ENCODE results near the gene KCNN2. TPM values are rescaled to one million over a fixed set of nuclear protein-coding genes. Genes with fewer than 3 reads are reported as not detected.

Gene KCNN2
- total RNA-seq, 2 experiments from 2014 or later: not detected

DNA sequence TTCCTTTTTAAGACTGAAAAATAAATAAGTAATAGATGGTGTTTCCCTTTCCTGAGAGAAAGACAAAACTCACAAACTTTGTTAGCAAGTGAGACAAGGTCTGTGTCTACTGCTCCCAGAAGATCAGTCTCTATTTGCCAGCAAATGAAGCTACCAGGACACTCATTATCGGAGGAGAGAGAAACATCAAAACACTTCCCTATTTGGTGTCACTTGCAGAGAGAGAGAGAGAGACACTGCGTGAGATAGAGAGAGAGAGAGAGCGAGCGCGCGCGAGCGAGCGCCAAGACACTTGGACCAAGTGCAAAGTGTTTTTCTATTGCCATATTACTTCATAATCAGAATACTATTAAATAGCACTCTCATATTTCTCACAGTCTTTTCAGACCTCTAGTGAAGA is 142.7 kb downstream of the KCNN2 start:
- Histone ChIP-seq H3K36me3 (ENCODE audit: insufficient read depth, low read length) (no peaks in the 10 kb centered on the region), H3K9me3 (ENCODE audit: control insufficient read depth in 1 of 2, insufficient read depth in 1 of 2, low read length in 2 of 2) (peaks cover 0 to 5% of the 10 kb centered on the region in 2 experiments), H3K4me3 (ENCODE audit: low read length) (no peak overlapping the region), H3K4me1 (ENCODE audit: insufficient read depth, low read length) (no peaks in the 10 kb centered on the region), H3K27ac (ENCODE audit: low read depth in 1 of 2, low read length in 2 of 2) (no peak overlapping the region), H3K27me3 (ENCODE audit: control insufficient read depth in 1 of 2, insufficient read depth in 2 of 2, low read length in 2 of 2) (no peaks in the 10 kb centered on the region)
- H3K36me3 Mint-ChIP-seq (ENCODE audit: low read depth): no peaks in the 10 kb centered on the region
- no peaks in the 10 kb centered on the region for H3K9me3 Mint-ChIP-seq
- H3K4me3 Mint-ChIP-seq: no peak overlapping the region
- ATAC-seq (ENCODE audit: poor library complexity): no peak
- H3K4me1 Mint-ChIP-seq (ENCODE audit: low read depth): no peaks in the 10 kb centered on the region
- no peak for TF ChIP-seq CTCF (IDR thresholded peaks at IDR 0.05)
- H3K27ac Mint-ChIP-seq: no peak overlapping the region
- H3K27me3 Mint-ChIP-seq: no peaks in the 10 kb centered on the region
- ChIA-PET CTCF (no interaction called here), POLR2A (no interaction called here)
- intact Hi-C loops (cut with DNase I, micrococcal nuclease): no loop called here
- DNase-seq: no peak

GRCh38 chr5:114524221-114524620 is 162.4 kb downstream of the KCNN2 start:
- no peak overlapping the region for H3K4me3 ChIP-seq (ENCODE audit: low read length)
- H3K9me3 Mint-ChIP-seq: peaks cover 4% of the 10 kb centered on the region
- no peaks in the 10 kb centered on the region for H3K36me3 Mint-ChIP-seq (ENCODE audit: low read depth)
- H3K27me3 ChIP-seq (ENCODE audit: control insufficient read depth in 1 of 2, insufficient read depth in 2 of 2, low read length in 2 of 2): no peaks in the 10 kb centered on the region
- ATAC-seq (ENCODE audit: poor library complexity) (no peak), DNase-seq (no peak)
- H3K4me1 ChIP-seq (ENCODE audit: insufficient read depth, low read length): no peaks in the 10 kb centered on the region
- no peaks in the 10 kb centered on the region for H3K4me1 Mint-ChIP-seq (ENCODE audit: low read depth)
- ChIA-PET CTCF (no interaction called here), POLR2A (no interaction called here)
- intact Hi-C loops (cut with DNase I, micrococcal nuclease): no loop called here
- H3K27ac Mint-ChIP-seq: no peak overlapping the region
- H3K4me3 Mint-ChIP-seq: no peak overlapping the region
- no peak for TF ChIP-seq CTCF (IDR thresholded peaks at IDR 0.05)
- H3K27me3 Mint-ChIP-seq: no peaks in the 10 kb centered on the region
- H3K9me3 ChIP-seq (ENCODE audit: control insufficient read depth in 1 of 2, insufficient read depth in 1 of 2, low read length in 2 of 2): peaks cover 0 to 3% of the 10 kb centered on the region in 2 experiments
- no peaks in the 10 kb centered on the region for H3K36me3 ChIP-seq (ENCODE audit: insufficient read depth, low read length)
- no peak overlapping the region for H3K27ac ChIP-seq (ENCODE audit: low read depth in 1 of 2, low read length in 2 of 2)

GRCh38 chr5:114544561-114544960 is 182.7 kb downstream of the KCNN2 start:
- Histone ChIP-seq H3K4me3 (ENCODE audit: low read length) (no peak overlapping the region), H3K27ac (ENCODE audit: low read depth in 1 of 2, low read length in 2 of 2) (no peak overlapping the region), H3K9me3 (ENCODE audit: control insufficient read depth in 1 of 2, insufficient read depth in 1 of 2, low read length in 2 of 2) (peaks cover 0 to 10% of the 10 kb centered on the region in 2 experiments), H3K27me3 (ENCODE audit: control insufficient read depth in 1 of 2, insufficient read depth in 2 of 2, low read length in 2 of 2) (no peaks in the 10 kb centered on the region), H3K4me1 (ENCODE audit: insufficient read depth, low read length) (no peaks in the 10 kb centered on the region), H3K36me3 (ENCODE audit: insufficient read depth, low read length) (no peaks in the 10 kb centered on the region)
- Mint-ChIP-seq H3K4me3 (no peak overlapping the region), H3K36me3 (ENCODE audit: low read depth) (no peaks in the 10 kb centered on the region), H3K4me1 (ENCODE audit: low read depth) (no peaks in the 10 kb centered on the region), H3K27me3 (no peaks in the 10 kb centered on the region), H3K27ac (no peak overlapping the region), H3K9me3 (peaks cover 6% of the 10 kb centered on the region)
- no peak for ATAC-seq (ENCODE audit: poor library complexity)
- POLR2A ChIA-PET: no interaction called here
- TF ChIP-seq CTCF (IDR thresholded peaks at IDR 0.05): no peak
- intact Hi-C loops (cut with DNase I, micrococcal nuclease): no loop called here
- CTCF ChIA-PET: no interaction called here
- DNase-seq: no peak

Data from CD4-positive, alpha-beta T cell (primary cell).